Esophagus mucosa (tissue), 1 donor: ENCODE results near the gene SCUBE1. TPM values are rescaled to one million over a fixed set of nuclear protein-coding genes. Genes with fewer than 3 reads are reported as not detected.

Experiments used
- ATAC-seq: fragments of 200-7000 bp; cut with Tn5 transposase; one replicate; pipeline ENCODE4 v1.9.1; 2020
- total RNA-seq: library from RNA; stranded (reverse); gene quantifications from one replicate; pipeline ENCODE4 v1.2.4, GENCODE V29; 2023
- donor health status: DM: yes; HTN: yes; CAD: no.

Gene SCUBE1
- 0.80 TPM for total RNA-seq

DNA sequence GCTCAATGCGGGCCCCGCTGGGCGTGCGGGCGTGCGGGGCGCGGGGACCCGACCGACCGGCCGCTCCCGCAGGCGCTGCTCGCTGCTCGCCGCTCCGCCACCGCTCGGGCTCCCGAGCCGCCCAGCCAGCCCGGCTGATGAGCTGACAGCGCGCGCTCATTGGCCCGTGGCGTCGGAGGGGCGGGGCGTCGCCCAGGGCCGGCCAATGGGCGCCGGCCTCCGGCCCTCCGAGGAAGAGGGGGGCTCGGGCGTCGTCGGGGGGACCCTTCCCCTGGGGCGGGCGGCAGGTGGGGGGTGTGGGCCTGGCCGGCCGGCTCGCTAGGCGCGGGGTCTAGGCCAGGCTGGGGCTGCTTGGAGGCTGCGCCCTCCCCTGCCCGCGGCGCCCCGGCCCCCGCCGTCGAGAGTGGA lies at the start of gene SCUBE1:
Gene SCUBE1, minus strand, starts transcription at position 111 of the 408 bp plus-strand sequence. CDS start 111 bp downstream, outside the sequence.
- ATAC-seq = peak; percentile 66

DNA sequence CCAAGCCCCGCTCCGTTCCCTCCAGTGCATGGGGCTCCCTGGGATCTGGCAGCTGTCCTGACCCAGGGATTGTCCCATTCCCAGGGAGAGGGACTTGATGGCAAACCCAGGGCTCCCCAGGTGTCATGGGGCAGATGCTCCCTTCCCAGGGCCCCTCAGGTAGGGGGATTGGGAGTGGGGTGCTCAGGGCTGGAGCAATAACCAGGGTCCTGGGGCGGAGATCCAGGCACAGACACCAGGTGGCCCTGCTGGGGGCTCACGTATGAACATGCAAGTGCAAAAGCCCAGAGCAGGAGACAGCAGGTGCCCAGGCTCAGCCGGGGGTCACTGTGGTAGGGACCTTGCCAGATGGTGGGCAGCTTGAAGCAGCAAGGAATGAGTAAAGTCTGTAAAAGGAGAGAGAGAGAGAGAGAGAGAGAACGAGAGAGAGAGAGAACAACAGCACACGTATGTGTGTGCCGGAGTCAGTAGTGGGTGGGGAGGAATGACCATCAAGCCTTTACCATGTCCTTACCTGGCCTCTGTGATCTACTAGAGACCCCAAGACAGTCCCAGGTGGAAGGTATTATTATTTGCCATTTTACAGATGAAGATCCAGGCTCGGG lies 49.3 kb upstream of the SCUBE1 start:
- ATAC-seq = no peak

DNA sequence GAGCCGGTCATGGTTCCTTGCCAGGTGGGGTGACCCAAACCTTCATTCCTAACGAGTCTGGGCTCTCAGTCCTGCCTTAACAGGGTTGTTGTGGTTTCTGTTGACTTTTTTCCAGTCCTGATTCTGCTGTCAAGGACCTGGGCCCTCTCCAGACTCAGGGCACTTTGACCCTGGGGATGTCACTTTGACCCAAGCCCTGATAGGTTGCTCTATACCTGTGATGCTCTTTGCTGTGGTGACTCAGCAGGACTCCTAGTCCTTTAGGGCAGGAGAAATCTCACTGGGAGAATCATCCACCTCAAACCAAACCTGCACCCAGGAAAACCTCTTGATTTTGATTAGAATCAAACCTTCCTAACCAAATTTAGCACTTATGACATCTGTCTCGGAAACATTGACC lies 48.1 kb upstream of the SCUBE1 start:
- no peak for ATAC-seq

DNA sequence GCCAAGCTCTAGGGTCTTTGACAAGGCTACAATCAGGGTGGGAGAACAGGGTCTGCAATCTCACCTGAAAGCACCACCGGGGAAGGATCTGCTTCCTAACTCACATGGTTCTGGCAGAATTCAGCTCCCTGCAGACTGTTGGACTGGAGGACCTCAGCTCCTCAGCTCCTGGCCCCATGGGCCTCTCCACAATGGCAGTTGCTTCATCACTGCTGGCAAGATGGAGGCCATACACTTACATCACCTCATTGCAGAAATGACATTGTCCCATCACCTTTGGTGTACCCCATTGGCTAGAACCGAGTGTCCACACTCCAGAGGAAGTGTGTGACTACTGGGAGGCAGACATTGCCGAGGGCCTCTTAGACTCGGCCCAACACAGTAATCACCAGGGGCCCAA lies 47.7 kb upstream of the SCUBE1 start:
- ATAC-seq = no peak

DNA sequence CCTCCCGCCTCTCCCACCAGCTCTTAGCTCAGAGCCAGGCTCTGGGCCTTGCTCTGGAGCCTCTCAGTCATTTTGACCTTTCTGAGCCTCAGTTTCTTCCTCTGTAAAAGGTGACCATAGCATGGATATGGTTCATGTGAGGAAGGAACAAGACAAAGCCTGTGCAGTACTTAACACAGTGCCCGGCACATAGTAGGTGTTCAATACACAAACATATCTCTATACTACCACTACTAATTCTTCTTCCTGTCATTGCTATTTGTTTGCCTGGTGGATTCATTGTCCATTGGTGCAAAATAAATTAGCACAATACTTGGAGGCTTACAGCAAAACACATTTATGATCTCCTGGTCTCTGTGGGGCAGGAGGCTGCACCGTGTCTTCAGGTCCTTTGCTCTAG lies 47.0 kb upstream of the SCUBE1 start:
- no peak for ATAC-seq

DNA sequence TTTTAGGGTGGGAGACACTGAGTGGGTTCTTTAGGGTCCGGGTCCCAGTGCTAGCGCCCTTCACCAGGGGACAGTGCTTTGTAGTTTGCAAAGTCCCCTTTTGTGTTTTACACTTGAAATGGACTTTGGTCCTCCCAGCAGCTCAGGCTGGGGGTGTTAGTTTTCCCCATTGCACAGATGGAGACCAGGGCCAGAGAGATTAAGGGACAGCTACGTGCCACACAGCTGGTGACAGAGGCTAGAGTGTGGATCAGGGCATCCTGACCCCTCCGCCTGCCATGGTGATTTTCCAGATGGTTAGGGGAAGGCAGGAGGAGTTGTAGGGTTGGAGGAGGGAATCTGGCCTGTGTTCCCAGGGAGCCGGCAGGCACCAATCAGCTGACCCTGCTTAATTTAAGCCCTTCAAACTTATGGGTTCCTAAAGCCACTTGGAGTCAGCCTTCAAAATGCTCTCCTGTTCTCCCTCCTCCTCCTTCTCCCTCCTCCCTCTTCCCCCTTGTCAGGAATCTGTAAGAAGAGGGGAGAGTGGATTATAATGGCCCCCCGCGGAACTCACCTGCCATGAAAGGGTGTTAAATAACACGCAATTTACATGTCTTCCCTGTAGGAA lies 46.2 kb upstream of the SCUBE1 start:
- ATAC-seq = no peak

DNA sequence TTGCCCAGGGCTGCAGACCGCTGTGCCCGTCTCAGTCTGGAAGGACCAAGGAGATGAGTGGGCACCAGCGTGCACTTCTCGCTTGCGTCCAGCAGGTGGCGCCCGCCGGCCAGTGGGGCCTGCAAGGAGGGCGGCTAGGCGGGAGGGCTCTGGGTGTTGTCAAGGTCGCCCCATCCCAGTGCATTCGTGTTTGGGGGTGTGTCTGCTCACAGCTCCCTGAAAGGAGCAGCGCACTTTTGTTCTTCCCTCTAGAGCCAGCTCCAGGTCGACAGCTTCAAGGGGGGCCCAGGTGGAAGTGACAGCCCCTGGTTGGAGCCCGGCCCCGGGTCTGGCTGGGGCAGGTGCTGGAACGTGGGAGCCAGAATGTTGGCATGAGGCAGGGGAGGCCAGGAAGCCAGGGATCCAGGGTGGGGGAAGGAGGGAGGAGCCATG lies 45.3 kb upstream of the SCUBE1 start:
- ATAC-seq = peak; percentile 67

DNA sequence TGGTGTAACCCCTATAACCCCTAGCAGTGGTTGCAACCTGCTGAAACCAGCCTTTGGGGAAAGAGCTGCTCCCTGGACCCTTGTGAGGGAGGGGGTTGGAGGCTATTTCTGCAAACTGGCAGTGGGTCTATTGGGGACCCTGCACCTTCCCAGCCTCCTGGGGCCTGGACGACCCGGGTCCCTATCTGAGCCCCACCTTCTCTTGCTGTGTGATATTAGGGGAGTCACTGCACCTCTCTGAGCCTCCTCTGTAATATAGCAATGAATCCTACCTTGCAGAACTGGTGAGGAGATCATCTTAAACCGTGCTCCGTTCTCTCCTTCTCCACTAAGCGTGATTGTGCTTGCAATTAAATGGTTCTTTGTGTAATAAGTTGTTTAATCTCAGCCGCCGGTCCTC lies 44.6 kb upstream of the SCUBE1 start:
- ATAC-seq = no peak

DNA sequence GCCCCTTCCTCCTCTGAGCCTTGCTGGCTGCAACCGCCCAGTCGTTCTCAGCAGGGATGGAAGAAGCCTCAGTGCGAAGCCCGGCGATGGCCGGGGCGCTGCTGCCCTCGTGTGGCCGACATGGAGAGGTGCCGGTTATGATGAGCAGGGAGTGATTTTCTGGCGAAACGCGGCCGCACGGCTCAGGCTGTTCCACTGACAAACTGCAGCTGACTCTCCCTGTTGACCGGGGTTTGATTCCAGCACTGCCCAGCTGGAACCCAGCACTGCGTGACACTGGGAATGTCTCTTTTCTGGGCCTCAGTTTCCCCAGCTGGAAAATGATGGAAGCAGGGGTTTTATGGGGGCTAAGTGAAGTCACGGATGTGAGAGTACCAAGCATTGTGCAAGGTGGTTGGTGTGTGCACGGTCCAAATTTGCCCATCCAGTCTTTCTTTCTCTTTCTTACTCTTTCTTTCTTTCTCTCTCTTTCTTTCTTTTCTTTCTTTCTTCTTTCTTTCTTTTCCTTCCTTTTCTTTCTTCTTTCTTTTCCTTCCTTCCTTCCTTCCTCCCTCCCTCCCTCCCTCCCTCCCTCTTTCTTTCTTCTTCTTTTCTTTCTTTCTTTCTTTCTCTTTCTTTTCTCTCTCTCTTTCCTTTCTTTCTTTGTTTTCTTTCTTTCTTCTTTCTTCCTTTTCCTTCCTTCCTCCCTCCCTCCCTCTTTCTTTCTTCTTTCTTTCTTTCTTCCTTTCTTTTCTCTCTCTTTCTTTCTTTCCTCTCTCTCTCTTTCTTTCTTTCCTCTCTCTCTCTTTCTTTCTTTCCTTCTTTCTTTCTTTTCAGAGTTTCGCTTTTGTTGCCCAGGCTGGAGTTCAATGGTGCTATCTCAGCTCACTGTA lies 42.8 kb upstream of the SCUBE1 start:
- peak; percentile 92 for ATAC-seq

DNA sequence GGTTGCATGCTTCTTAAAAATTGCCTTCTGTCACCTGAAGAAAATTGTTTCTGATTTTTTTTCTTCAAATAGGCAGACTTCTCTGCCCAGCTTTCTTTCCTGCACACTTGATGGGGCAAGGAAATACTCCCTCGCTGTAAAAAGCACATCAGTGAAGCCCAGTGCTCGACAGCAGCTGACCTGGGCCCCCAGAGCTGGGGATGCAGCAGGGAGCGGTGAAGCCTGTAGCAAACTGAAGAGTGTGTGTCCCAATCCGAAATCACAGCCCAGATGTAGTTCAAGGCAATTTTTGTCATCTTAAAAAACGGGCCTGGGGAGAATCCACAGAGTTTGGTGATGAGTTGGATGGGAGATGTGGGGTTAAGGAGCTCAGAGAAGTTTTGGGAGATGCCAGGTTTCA lies 41.7 kb upstream of the SCUBE1 start:
- no peak for ATAC-seq

DNA sequence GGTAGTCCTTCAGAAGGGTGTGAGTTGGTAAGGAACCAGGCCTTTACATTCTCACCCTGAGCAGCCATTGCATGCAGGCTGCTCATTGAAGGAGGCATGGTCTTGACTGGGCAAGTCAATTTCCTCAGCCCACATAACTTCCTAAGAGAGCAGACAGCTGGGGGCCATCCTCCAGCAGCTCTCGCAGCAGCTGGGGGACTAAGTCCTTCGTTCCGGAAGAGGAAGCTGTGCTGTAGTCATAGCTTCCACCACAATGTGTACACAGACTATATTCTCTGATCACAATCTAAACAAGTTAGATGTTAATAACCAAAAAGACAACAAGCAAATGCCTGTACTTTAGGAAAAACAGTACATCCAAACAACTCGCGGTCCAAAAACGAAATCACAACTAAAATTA lies 38.5 kb upstream of the SCUBE1 start:
- no peak for ATAC-seq

DNA sequence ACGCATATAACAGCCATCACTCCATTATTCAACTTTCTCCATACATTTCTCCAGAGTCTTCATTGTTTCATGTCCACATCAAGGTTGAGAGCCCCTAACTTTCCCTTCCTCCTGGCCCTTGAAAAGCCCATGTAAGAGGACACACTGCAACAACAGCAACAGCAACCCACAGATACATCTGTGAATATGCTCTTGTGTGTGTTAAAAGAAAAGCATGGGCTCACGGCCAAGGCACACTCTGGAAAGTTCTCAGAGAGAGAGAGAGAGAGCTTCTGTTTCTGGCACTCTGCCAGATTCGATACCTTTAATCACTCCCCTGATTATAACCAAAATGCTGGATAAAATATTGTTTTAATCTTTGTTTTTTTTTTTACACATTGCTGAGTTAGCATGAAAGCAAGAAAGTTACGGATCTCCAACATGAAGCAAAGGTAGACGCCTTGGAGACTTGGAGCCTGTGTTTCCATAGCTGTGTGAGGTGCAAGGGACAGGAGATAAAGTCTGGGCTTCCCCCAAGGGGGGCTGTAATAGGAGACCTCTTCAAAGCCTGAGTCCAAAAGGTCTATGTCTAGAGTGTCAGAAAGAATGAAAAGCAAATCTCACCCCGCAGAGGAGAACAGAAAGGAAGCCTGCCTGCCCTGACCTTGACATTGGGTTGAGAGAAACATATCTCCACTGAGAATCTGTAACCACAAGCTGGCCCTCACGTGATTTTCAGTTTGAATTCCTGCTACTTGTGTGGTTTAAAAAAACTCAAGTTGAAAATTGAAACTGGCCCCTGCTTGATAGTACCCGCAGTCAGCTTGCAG lies 34.9 kb upstream of the SCUBE1 start:
- ATAC-seq = no peak

DNA sequence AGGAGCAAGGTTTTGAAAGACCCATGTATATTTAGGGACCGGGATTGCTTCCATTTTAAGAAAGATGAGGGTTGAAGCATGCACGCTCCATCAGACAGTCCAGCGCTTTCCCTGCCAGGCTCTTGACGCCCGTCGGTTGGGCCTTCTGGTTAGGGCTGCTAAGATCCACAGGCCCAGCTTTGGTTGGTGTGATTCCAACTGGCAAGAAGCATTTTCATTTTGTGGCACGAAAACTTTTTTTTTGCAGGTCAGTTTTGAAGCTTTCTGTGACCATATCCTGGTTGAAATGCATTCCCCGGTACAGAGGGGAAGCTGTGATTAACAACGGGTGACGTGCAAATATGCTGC lies 34.4 kb upstream of the SCUBE1 start:
- no peak for ATAC-seq

DNA sequence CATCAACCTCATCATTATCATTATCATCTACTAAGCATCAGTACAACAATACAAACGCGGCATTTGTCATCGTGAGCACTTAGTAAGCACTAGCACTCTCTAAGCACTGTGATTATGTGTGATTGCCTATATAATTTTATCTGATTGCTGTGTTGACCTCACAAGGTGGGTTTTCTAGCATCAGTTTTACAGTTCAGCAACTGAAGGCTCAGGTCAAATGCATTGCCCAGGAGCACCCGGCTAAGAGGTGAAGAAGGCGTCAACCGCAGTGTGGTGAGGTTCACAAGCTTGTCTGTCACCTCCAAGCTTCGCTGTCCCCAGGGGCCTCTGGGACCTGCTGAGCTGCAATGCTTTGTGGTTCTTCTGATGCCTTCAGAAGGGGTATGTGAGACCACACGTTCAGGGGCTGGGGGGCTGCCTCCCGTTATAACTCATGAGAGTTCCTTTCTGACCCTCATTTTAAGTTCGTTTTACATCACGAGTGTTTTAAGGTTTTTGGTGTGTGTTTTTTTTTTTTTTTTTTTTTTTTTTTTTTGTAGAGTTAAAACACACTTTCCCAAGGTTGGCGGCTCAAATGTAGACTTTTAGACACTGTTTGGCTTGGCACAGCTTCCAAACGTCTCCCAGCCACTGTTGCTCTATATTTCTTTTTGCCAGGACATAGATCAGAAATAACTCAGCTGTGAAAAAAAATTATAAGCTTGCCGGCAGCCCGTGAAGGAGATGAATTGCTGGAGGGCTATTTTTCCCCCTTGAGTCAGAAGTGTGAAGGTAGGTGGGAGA lies 33.8 kb upstream of the SCUBE1 start:
- ATAC-seq = no peak

DNA sequence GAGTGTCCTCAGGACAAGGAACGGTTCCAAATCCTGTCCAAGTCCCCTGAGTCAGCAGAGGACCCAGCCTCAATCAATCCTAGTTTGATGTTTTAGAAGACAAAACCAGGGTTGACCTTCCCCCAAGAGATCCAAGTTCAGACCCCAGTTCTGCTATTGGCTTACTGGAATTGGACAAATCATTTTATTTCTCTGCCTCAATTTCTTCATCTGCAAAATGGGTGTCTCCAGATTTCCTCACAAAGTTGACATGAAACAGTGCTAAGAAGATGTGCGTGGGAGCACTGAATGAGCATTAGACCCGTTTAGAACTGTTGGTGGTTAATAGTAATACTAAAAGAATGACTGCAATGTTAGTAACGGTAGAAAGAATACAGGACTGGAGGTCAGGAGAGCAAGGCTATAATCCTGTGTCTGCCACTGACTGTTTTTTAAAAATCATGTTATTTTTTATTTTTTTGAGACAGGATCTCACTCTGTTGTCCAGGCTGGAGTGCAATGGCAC lies 32.8 kb upstream of the SCUBE1 start:
- ATAC-seq = no peak

DNA sequence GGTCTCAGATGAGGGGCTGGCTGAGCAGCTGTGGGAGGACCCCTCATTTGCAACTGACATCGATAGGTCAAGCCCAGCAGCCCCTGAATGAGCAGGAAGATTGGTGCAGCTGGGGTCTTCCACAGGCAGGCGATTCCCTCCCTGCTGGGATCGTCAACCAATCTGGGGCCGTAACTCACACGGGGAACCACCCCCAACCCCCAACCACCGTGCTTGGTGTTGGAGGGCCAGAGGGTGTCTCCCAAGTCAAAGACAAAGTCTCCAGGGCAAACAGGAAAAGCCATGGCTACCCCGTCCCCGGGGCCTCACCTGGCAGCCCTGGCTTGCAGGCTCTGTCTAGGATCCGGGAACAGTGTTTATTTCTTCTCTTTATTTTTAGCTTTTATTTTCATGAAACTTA lies 26.9 kb upstream of the SCUBE1 start:
- ATAC-seq = no peak

DNA sequence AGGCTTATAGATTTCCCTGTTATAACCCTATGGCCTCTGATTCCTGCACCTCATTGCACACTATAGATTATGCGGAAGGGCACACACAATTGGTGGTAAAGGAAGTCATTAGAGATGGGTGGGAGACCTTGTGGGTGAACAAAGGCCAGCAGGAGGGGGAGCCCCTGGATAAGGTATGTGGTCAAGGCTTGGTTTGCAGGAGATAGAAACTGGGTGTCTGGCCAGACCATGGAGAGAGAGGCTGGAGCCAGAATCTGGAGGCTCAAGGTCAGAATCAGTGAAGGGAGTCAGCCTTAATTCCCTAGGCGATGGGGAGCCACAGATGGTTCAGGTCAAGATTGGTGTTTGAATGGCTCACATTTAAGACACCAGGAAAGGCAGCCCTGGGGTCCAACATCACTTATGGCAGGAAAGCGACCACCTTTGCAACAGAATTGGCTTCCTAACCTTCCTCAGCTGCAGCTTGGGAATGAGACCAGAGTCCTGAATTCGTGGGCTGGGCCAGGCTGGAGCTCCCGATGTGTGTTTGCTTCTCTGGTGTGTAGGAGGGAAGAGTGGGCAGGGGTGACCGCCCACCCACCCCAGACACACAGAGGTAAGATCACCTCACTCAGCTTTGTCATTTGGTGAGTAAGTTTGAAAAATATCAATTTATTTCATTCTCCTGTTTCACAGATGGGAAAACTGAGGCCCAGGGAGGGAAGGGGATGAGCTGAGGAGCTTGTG lies 22.7 kb upstream of the SCUBE1 start:
- ATAC-seq = no peak

DNA sequence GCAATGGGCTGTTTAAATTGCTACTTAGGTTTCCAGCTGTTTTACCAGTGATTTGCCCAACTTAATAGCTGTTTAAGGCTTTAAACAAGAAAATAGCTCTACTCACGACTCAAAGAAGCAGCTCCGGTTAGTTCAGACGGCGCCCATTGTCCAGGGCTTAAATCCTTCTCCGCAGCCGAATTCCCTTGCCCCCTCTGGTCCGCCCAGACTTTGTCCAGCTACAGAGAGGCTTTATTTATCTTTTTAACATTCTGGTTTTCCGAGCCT lies 20.9 kb upstream of the SCUBE1 start:
- ATAC-seq = no peak

DNA sequence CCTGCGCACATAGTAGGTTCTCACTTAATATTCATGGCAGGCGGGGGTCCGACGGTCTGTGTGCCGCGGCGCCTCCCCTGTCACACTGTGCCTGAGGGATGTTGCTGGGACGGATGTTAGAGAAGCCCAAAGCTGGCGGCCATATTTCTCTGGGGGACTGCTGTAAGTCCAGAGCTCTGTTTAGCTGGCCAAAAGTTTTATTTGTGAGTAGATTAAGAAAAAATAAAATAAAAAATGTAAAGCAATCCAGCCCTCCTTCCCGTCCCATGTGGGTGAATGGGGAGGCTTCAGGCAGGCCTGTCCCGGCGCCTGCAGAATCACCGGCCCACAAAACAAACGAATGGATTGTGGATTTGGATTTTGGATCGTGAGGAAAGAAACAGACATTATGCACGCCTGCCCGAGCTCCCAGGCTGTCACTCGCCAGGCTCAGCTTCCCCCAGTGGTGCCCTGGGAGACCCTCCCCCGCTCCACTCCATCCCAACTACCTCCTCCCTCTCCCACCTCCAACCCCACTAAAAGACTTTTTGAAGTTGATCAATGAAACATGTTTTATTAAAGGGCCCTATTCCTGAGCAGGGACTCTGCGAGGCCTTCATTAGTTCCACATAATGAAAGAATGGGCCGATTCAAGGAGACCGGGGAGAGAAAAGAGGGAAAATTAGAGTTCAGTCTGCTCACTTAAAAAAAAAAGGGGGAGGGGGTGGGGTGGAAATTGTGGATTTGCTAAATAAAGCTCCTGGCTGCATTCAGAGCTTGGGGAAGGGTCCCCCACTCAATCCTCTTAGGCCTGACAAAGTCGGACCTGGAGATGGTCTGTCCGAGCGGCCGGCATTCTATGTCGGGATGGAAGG lies 20.4 kb upstream of the SCUBE1 start:
- ATAC-seq = no peak

DNA sequence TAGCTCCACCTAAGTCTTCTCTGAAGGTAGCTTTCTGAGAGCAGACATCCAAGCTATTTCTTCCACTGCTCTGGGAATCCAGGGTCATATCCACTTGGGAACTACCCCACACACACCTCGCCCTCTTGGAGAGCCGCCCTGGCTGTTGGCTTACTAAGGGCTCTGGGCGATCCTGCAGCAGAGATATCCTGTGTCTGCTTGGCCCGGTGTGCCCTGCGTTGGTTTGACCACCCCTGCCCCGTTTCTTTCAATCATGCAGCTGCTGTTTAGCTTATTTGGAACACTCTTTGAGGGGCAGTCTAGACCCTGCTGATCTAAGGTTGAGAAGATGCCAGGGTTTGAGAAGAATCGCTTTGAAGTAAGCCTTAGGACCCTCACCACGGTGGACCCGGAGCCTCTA lies 17.4 kb upstream of the SCUBE1 start:
- no peak for ATAC-seq

DNA sequence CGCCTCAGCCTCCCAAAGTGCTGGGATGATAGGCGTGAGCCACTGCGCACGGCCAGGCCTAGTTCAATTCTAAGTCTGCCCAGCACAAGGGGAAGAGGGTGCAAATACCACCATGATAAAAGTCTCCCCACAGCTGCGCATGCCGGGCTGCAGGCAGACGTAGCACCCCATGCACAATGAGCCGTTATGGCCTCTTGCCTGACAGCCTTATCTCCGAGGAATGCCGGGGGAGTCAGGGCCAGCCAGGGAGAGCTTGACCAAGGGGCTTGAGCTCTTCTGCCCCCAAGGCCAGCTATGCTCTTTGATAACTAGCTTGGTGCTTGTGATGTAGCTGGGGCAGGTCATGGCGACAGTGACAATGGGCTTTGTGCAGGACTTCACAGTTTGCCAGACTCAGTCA lies 13.7 kb upstream of the SCUBE1 start:
- no peak for ATAC-seq
